Measurements from ENCODE around the gene SARM1.

DNA sequence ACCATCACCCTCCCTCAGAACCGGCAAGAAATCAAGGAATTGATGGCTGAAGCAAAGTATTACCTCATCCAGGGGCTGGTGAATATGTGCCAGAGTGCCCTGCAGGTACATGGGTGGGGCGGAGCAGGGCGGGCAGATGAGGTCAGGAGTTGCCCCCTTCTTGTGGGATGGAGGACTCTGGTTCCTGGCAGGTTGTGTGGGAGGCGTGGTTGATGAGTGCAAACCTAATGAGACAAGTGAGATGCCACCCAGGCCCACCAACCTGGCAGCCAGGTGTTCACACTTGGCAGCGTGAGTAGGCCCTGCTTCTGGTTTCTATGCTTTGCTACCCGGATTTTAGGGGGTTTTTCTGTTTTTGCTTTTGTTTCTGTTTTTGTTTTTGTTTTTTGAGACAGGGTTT lies 31.1 kb upstream of the SARM1 start:
- TF ChIP-seq CSDC2 (CRISPR knock-in tag; IDR thresholded peaks at IDR 0.05) (no peak), ZC3H10 (CRISPR knock-in tag; IDR thresholded peaks at IDR 0.05) (no peak), ZNF8 (CRISPR knock-in tag; IDR thresholded peaks at IDR 0.05) (no peak), PATZ1 (CRISPR knock-in tag; IDR thresholded peaks at IDR 0.05; ENCODE audit: borderline replicate concordance) (no peak), TCF4 (CRISPR knock-in tag; IDR thresholded peaks at IDR 0.05; ENCODE audit: borderline replicate concordance) (no peak), RARB (CRISPR knock-in tag; IDR thresholded peaks at IDR 0.05) (no peak), ZFP3 (CRISPR knock-in tag; IDR thresholded peaks at IDR 0.05) (no peak), BACH2 (CRISPR knock-in tag; IDR thresholded peaks at IDR 0.05; ENCODE audit: borderline replicate concordance) (no peak), ZNF70 (CRISPR knock-in tag; IDR thresholded peaks at IDR 0.05) (no peak)
- TF ChIP-seq, protein P1, sequence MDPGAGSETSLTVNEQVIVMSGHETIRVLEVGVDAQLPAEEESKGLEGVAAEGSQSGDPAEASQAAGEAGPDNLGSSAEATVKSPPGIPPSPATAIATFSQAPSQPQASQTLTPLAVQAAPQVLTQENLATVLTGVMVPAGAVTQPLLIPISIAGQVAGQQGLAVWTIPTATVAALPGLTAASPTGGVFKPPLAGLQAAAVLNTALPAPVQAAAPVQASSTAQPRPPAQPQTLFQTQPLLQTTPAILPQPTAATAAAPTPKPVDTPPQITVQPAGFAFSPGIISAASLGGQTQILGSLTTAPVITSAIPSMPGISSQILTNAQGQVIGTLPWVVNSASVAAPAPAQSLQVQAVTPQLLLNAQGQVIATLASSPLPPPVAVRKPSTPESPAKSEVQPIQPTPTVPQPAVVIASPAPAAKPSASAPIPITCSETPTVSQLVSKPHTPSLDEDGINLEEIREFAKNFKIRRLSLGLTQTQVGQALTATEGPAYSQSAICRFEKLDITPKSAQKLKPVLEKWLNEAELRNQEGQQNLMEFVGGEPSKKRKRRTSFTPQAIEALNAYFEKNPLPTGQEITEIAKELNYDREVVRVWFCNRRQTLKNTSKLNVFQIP (CRISPR knock-in tag; IDR thresholded peaks at IDR 0.05; ENCODE audit: borderline replicate concordance, low read depth) = no peak
- TF ChIP-seq, protein P2, sequence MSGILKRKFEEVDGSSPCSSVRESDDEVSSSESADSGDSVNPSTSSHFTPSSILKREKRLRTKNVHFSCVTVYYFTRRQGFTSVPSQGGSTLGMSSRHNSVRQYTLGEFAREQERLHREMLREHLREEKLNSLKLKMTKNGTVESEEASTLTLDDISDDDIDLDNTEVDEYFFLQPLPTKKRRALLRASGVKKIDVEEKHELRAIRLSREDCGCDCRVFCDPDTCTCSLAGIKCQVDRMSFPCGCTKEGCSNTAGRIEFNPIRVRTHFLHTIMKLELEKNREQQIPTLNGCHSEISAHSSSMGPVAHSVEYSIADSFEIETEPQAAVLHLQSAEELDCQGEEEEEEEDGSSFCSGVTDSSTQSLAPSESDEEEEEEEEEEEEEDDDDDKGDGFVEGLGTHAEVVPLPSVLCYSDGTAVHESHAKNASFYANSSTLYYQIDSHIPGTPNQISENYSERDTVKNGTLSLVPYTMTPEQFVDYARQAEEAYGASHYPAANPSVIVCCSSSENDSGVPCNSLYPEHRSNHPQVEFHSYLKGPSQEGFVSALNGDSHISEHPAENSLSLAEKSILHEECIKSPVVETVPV (CRISPR knock-in tag; IDR thresholded peaks at IDR 0.05) = no peak
- TF ChIP-seq, protein P3, sequence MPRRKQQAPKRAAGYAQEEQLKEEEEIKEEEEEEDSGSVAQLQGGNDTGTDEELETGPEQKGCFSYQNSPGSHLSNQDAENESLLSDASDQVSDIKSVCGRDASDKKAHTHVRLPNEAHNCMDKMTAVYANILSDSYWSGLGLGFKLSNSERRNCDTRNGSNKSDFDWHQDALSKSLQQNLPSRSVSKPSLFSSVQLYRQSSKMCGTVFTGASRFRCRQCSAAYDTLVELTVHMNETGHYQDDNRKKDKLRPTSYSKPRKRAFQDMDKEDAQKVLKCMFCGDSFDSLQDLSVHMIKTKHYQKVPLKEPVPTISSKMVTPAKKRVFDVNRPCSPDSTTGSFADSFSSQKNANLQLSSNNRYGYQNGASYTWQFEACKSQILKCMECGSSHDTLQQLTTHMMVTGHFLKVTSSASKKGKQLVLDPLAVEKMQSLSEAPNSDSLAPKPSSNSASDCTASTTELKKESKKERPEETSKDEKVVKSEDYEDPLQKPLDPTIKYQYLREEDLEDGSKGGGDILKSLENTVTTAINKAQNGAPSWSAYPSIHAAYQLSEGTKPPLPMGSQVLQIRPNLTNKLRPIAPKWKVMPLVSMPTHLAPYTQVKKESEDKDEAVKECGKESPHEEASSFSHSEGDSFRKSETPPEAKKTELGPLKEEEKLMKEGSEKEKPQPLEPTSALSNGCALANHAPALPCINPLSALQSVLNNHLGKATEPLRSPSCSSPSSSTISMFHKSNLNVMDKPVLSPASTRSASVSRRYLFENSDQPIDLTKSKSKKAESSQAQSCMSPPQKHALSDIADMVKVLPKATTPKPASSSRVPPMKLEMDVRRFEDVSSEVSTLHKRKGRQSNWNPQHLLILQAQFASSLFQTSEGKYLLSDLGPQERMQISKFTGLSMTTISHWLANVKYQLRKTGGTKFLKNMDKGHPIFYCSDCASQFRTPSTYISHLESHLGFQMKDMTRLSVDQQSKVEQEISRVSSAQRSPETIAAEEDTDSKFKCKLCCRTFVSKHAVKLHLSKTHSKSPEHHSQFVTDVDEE (CRISPR knock-in tag; IDR thresholded peaks at IDR 0.05) = no peak

Measured in SK-N-SH treated with all-trans-retinoic acid at 6 μM for 48 hours (cell line).